Activated B cell treated with CpG ODN at 0.5 μM for 24 hours (primary cell): ENCODE results near the gene PRKG1. TPM values are rescaled to one million over a fixed set of nuclear protein-coding genes. Genes with fewer than 3 reads are reported as not detected.
A peak's percentile ranks its signal among the peaks of the same experiment; 100 is the strongest.

Experiments
- ATAC-seq: fragments of 200-7000 bp; cut with Tn5 transposase; one replicate; pipeline ENCODE4 v1.10.0; 2021; ENCODE audit warnings: low read depth, mild to moderate bottlenecking, moderate library complexity
- CTCF ChIA-PET: fragments of 350-600 bp; sonication (Branson Sonifier 250); formaldehyde crosslinking; loops from one replicate; lab custom pipeline; 2021; ENCODE audit warnings: antibody characterized with exemption; lab: Charles Lee
- POLR2A ChIA-PET: fragments of 350-600 bp; sonication (Branson Sonifier 250); formaldehyde crosslinking; loops from one replicate; lab custom pipeline; 2021; ENCODE audit warnings: antibody characterized with exemption; lab: Charles Lee
- DNase-seq: peaks from one replicate; pipeline ENCODE4 v3.0.0; 2022
- H3K27ac Mint-ChIP-seq: one replicate; pipeline ENCODE4 v1.8.0; 2020; ENCODE audit warnings: mixed read lengths
- H3K27me3 Mint-ChIP-seq: one replicate; pipeline ENCODE4 v1.8.0; 2021; ENCODE audit warnings: mixed read lengths
- H3K36me3 Mint-ChIP-seq: one replicate; pipeline ENCODE4 v1.8.0; 2021; ENCODE audit warnings: low read depth, mixed read lengths
- H3K4me1 Mint-ChIP-seq: one replicate; pipeline ENCODE4 v1.8.0; 2021; ENCODE audit warnings: mixed read lengths
- H3K4me3 Mint-ChIP-seq: one replicate; pipeline ENCODE4 v1.8.0; 2020; ENCODE audit warnings: mild to moderate bottlenecking, mixed read lengths
- H3K9me3 Mint-ChIP-seq: one replicate; pipeline ENCODE4 v1.8.0; 2020; ENCODE audit warnings: mixed read lengths
- CTCF ChIP-seq: fragments of 200-600 bp; IDR thresholded peaks from one replicate; pipeline ENCODE4 v1.8.0; 2022; ENCODE audit warnings: antibody characterized with exemption, mild to moderate bottlenecking
- intact Hi-C: fragments of 100-400 bp; cut with micrococcal nuclease; formaldehyde crosslinking; loops from one replicate; pipeline ENCODE4 v1.15.1; 2024
- total RNA-seq: library from RNA; stranded (reverse); gene quantifications from 2 replicates; pipeline ENCODE4 v1.2.3, GENCODE V29; 2022

PRKG1 gene
- total RNA-seq, 1 donor from 2014 or later, result not detected

DNA sequence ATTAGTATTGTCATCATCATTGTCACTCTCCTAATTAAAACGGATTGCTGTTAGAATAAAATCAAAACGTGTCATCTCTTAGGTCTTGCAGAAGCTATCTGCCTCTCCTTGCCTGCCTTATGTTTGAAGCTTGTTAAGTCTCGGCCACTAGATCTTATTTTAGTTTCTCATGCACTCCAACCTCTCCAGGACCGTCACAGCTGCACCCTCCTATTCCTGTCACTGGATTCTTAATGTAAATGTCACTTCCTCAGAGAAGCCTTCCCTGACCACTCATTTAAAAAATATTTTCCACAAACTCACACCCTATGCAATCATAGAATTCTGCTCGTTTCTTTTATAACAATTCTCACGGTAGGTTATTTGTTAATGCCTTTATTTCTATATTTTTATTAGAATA is 1135.9 kb downstream of the PRKG1 start:
- DNase-seq (no peak), ATAC-seq (no peak)
- peaks cover 10% of the 10 kb centered on the region for H3K27me3 Mint-ChIP-seq
- intact Hi-C loops, result loop anchor here (10.0 kb wide), 1 partner anchor 515 kb away; the partner anchor contains the start of gene CSTF2T
- no peak overlapping the region for H3K27ac Mint-ChIP-seq
- CTCF ChIA-PET, result no interaction called here
- no peak overlapping the region for H3K4me3 Mint-ChIP-seq
- no peaks in the 10 kb centered on the region for H3K36me3 Mint-ChIP-seq
- TF ChIP-seq CTCF, result no peak
- H3K4me1 Mint-ChIP-seq, result peaks cover 5% of the 10 kb centered on the region
- POLR2A ChIA-PET, result no interaction called here
- H3K9me3 Mint-ChIP-seq, result no peaks in the 10 kb centered on the region

- CTCF ChIA-PET, result no interaction called here
- POLR2A ChIA-PET, result no interaction called here
- ATAC-seq, result no peak
- peaks cover 20% of the 10 kb centered on the region for H3K4me1 Mint-ChIP-seq
- intact Hi-C loops, result loop anchor here (10.0 kb wide), 1 partner anchor 517 kb away; the partner anchor contains the start of gene CSTF2T
- no peak overlapping the region for H3K27ac Mint-ChIP-seq
- DNase-seq, result no peak
- no peak overlapping the region for H3K4me3 Mint-ChIP-seq
- no peaks in the 10 kb centered on the region for H3K9me3 Mint-ChIP-seq
- peaks cover 2% of the 10 kb centered on the region for H3K27me3 Mint-ChIP-seq
- H3K36me3 Mint-ChIP-seq, result no peaks in the 10 kb centered on the region
- TF ChIP-seq CTCF, result no peak
Observed at GRCh38 chr10:52212062-52212461, 1137.8 kb downstream of the PRKG1 start.

DNA sequence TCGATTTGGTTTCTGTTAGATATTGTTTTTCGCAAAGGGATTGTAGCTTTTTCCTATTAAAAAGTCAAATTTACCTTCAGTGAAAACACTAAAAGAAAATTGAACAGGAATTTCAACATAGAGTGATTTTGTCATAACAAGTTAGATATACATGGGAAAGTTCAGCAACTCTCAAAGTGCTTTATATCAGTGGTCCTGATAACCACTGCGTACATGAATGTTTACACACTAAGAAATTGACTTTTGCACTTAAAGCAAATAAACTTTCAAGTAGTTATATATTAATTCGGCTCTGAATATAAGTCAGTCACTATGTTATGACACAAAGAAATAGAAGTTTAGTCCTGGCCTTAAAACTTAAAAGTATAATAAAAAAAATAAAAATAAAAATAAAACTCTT is 1138.5 kb downstream of the PRKG1 start:
- DNase-seq (no peak), ATAC-seq (no peak)
- Mint-ChIP-seq H3K9me3 (no peaks in the 10 kb centered on the region), H3K36me3 (no peaks in the 10 kb centered on the region), H3K27me3 (no peaks in the 10 kb centered on the region), H3K27ac (no peak overlapping the region), H3K4me1 (peaks cover 27% of the 10 kb centered on the region), H3K4me3 (no peak overlapping the region)
- intact Hi-C loops, result loop anchor here (10.0 kb wide), 1 partner anchor 518 kb away; the partner anchor contains the start of gene CSTF2T
- TF ChIP-seq CTCF, result no peak
- CTCF ChIA-PET, result interaction anchor here (0.6 kb wide), 1 partner anchor 772 kb away, joined by 3 read pairs; no protein-coding TSS in a partner anchor
- POLR2A ChIA-PET, result no interaction called here

- Mint-ChIP-seq H3K9me3 (no peaks in the 10 kb centered on the region), H3K4me3 (no peak overlapping the region), H3K27ac (no peak overlapping the region), H3K36me3 (no peaks in the 10 kb centered on the region), H3K27me3 (no peaks in the 10 kb centered on the region), H3K4me1 (peaks cover 28% of the 10 kb centered on the region)
- intact Hi-C loops, result loop anchor here (10.0 kb wide), 1 partner anchor 519 kb away; the partner anchor contains the start of gene CSTF2T
- DNase-seq (no peak), ATAC-seq (no peak)
- no peak for TF ChIP-seq CTCF
- ChIA-PET POLR2A (no interaction called here), CTCF (interaction anchor here (0.6 kb wide), 1 partner anchor 772 kb away, joined by 3 read pairs; no protein-coding TSS in a partner anchor)
Observed at GRCh38 chr10:52213321-52213752, 1139.0 kb downstream of the PRKG1 start.

DNA sequence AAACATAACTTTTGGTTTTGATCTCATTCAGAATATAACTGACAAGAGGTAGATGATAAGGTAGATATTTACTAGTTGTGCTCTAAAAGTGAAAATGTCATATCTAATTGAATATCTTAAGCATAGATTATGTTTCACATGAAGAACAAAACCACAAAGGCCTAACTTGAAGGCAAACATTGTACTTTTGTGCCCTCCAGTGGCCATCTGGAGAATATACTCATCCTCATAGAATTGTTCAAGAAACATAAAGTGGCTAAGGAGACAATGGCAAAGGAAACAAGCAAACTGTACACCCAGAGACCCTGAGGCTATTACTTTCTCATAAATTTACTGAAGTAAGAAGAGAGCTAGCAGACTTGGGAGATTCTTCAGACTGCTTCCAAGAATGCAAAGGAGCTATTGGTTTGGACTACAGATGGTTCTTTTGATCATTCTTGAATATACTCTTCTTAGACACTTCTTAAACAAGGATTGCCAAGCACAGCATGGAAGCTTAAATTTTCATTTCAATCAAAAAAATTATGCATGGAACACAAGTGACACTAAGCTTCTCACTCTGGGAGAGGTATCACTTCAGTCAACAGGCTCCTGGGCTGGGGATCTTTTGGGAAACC is 1141.6 kb downstream of the PRKG1 start:
- Mint-ChIP-seq H3K9me3 (no peaks in the 10 kb centered on the region), H3K4me1 (peaks cover 32% of the 10 kb centered on the region), H3K27ac (no peak overlapping the region), H3K4me3 (peak overlapping the region; percentile 41), H3K27me3 (no peaks in the 10 kb centered on the region), H3K36me3 (no peaks in the 10 kb centered on the region)
- TF ChIP-seq CTCF, result peak; percentile 40
- ATAC-seq (peak; percentile 57), DNase-seq (no peak)
- ChIA-PET POLR2A (no interaction called here), CTCF (interaction anchor here (0.8 to 2.1 kb wide), 8 partner anchors 13 to 1214 kb away, joined by 3 to 15 read pairs (median 4); no protein-coding TSS in a partner anchor)
- intact Hi-C loops, result loop anchor here (1.0 to 10.0 kb wide), 4 partner anchors 521 to 1215 kb away; partner anchors contain the start of gene CSTF2T
